GM23248 (cell line): Measurements from ENCODE around the gene MSH5. TPM values are rescaled to one million over a fixed set of nuclear protein-coding genes. Genes with fewer than 3 reads are reported as not detected.
"Not testable (repeated sequence)": the region's sequence is repeated elsewhere in the genome, so short reads cannot be mapped to it uniquely, and the experiment has no call there.

ENCODE experiments used
- DNase-seq: peaks from one replicate; pipeline ENCODE4 v3.0.0-alpha.2; 2015
- H2AFZ ChIP-seq: fragments of 200-600 bp; sonication (generic); 2 replicates; pipeline ENCODE4 v1.6.1; 2016; ENCODE audit warnings: antibody characterized with exemption
- H3F3A ChIP-seq: fragments of 200-600 bp; sonication (generic); 2 replicates; pipeline ENCODE4 v1.6.1; 2016; ENCODE audit warnings: mild to moderate bottlenecking, antibody characterized with exemption, mixed run types; ENCODE audit not compliant: insufficient read depth
- H3K27ac ChIP-seq: fragments of 200-600 bp; sonication (generic); 2 replicates; pipeline ENCODE4 v1.5.1; 2016; ENCODE audit warnings: mild to moderate bottlenecking
- H3K27me3 ChIP-seq: fragments of 200-600 bp; sonication (generic); replicated peaks from 2 replicates; pipeline ENCODE4 v1.6.1; 2016; ENCODE audit warnings: mild to moderate bottlenecking; ENCODE audit not compliant: insufficient read depth
- H3K36me3 ChIP-seq: fragments of 200-600 bp; sonication (generic); 2 replicates; pipeline ENCODE4 v1.6.1; 2016; ENCODE audit warnings: low read depth, mild to moderate bottlenecking
- H3K4me1 ChIP-seq: fragments of 200-600 bp; sonication (generic); 2 replicates; pipeline ENCODE4 v1.6.1; 2016; ENCODE audit warnings: mild to moderate bottlenecking; ENCODE audit not compliant: insufficient read depth
- H3K4me2 ChIP-seq: fragments of 200-600 bp; sonication (generic); one replicate; pipeline ENCODE4 v1.6.1; 2016; ENCODE audit warnings: mild to moderate bottlenecking; ENCODE audit not compliant: unreplicated experiment
- H3K4me3 ChIP-seq: fragments of 200-600 bp; sonication (generic); 2 replicates; pipeline ENCODE4 v1.5.1; 2016; ENCODE audit warnings: mild to moderate bottlenecking
- H3K79me2 ChIP-seq: fragments of 200-600 bp; sonication (generic); 2 replicates; pipeline ENCODE4 v1.6.1; 2016; ENCODE audit warnings: mild to moderate bottlenecking; ENCODE audit not compliant: insufficient read depth
- H3K9ac ChIP-seq: fragments of 200-600 bp; sonication (generic); 2 replicates; pipeline ENCODE4 v1.6.1; 2016; ENCODE audit warnings: mild to moderate bottlenecking
- H3K9me2 ChIP-seq: fragments of 200-600 bp; sonication (generic); 2 replicates; pipeline ENCODE4 v1.6.1; 2016; ENCODE audit warnings: mixed run types, mild to moderate bottlenecking, moderate library complexity; ENCODE audit not compliant: insufficient read depth
- H3K9me3 ChIP-seq: fragments of 200-600 bp; sonication (generic); one replicate; pipeline ENCODE4 v1.6.1; 2017; ENCODE audit warnings: low read depth
- H4K20me1 ChIP-seq: fragments of 200-600 bp; sonication (generic); 2 replicates; pipeline ENCODE4 v1.6.0; 2016; ENCODE audit not compliant: insufficient read depth
- EZH2 ChIP-seq: fragments of 200-600 bp; sonication (generic); IDR thresholded peaks from 2 replicates; pipeline ENCODE4 v1.6.1; 2018; ENCODE audit warnings: antibody characterized with exemption, mild to moderate bottlenecking; ENCODE audit not compliant: insufficient read depth, poor library complexity, severe bottlenecking
- EZH2phosphoT487 ChIP-seq: fragments of 200-600 bp; sonication (generic); IDR thresholded peaks from 2 replicates; pipeline ENCODE4 v1.6.1; 2018; ENCODE audit warnings: antibody characterized with exemption, moderate library complexity, mild to moderate bottlenecking, low read depth; ENCODE audit not compliant: insufficient read depth
- WGBS, 2 experiments: methylation state at CpG; one replicate each; pipeline ENCODE4 v1.1.6; 2015 to 2017; ENCODE audit warnings: low lambda C conversion rate in 2 of 2, low coverage in 1 of 2; ENCODE audit errors: missing lambda C conversion rate in 2 of 2; 5-methylcytosine and 5-hydroxymethylcytosine counted together
- in situ Hi-C: fragments of 300-500 bp; cut with MboI; formaldehyde crosslinking; loops from 2 replicates; pipeline ENCODE4 v1.15.0; 2020
- polyA plus RNA-seq: library from polyadenylated mRNA; unstranded; fragments of >200 nt; fragmentation: Nextera tagmentation; extraction: Ambion mirVana; gene quantifications from 2 replicates; pipeline ENCODE4 v1.2.1, GENCODE V29; 2016
- total RNA-seq: library from RNA; depleted of rRNA; stranded (reverse); fragments of >200 nt; shearing (Covaris generic); gene quantifications from 2 replicates; pipeline ENCODE4 v1.2.3, GENCODE V29; 2014

The MSH5 gene
- total and polyA plus RNA-seq, 2 experiments from 2014 or later: 2.9 to 4.3 TPM

DNA sequence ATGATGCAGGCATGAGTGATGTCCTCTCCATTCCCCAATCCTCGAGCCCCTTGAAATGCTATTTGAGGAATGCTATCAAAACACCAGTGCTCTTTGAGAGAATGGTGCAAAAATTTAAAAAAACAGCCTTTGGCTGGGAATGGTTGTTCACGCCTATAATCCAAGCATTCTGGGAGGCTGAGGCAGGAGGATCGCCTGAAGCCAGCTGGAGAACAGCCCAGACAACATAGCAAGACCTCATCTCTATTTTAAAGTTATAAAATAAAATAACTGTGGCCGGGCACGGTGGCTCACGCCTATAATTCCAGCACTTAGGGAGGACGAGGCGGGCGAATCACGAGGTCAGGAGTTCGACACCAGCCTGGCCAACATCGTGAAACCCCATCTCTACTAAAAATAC is 60.0 kb downstream of the MSH5 start:
- H3K4me2 ChIP-seq: no peak overlapping the region
- H3K27ac ChIP-seq: 0 out of 2 replicates have a peak overlapping the region, but pooled peaks have one; percentile 2
- H3K9me2 ChIP-seq: no peaks in the 10 kb centered on the region
- no peaks in the 10 kb centered on the region for H4K20me1 ChIP-seq
- no peaks in the 10 kb centered on the region for H3K9me3 ChIP-seq
- in situ Hi-C loops: no loop called here
- no peaks in the 10 kb centered on the region for H3K4me1 ChIP-seq
- no peak overlapping the region for H3K4me3 ChIP-seq
- H3K36me3 ChIP-seq: no peaks in the 10 kb centered on the region; the same call in 1 of the 2 replicates
- no peak overlapping the region for H3K9ac ChIP-seq
- DNase-seq: peak; percentile 49
- peaks cover 19% of the 10 kb centered on the region for H3F3A ChIP-seq
- H3K27me3 ChIP-seq: no peaks in the 10 kb centered on the region
- WGBS, 2 experiments: 56 to 63% methylated on average over 12 of the region's 12 CpGs
- H3K79me2 ChIP-seq: peaks cover 21% of the 10 kb centered on the region
- no peak for TF ChIP-seq EZH2
- TF ChIP-seq EZH2phosphoT487: no peak
- H2AFZ ChIP-seq: no peak overlapping the region

DNA sequence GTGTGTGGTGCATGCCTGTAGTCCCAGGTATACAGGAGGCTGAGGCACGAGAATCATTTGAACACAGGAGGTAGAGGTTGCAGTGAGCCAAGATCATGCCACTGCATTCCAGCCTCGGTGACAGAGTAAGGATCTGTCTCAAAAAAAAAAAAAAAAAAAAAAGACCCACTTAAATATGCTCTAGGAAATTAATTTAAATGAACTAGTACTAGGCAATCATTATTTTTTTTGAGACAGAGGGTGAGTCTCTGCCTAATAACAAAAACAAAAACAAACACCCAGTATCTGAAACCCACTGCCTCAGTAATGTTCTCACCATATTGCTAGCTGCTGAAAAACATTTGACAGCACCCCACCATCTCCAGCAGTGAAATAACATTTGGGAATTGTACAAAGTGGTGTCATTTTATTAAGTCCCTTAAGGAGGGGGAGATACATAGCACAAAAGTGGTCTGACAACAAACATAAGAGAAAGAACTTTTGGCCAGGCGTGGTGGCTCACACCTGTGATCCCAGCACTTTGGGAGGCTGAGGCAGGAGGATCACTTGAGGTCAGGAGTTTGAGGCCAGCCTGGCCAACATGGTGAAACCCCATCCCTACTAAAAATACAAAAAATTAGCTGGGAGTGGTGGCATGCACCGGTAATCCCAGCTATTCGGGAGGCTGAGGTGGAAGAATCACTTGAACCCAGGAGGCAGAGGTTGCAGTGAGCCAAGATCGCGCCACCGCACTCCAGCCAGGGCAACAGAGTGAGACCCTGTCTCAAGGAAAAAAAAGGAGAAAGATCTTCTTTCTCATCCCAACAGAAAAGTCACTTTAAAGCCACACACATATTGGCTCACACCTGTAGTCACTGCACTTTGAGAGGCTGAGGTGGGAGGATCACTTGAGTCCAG is 61.5 kb downstream of the MSH5 start:
- H3K27ac ChIP-seq, H3K4me1 ChIP-seq, DNase-seq, H3K9me3 ChIP-seq, H2AFZ ChIP-seq, H3K4me3 ChIP-seq, H4K20me1 ChIP-seq, H3K4me2 ChIP-seq, H3K27me3 ChIP-seq, H3K36me3 ChIP-seq, H3K9ac ChIP-seq, H3K9me2 ChIP-seq, in situ Hi-C loops: not testable (repeated sequence)
- 87 to 92% methylated on average over 8 of the region's 8 CpGs for WGBS, 2 experiments
- peaks cover 29% of the 10 kb centered on the region for H3K79me2 ChIP-seq
- H3F3A ChIP-seq: peaks cover 16% of the 10 kb centered on the region

- H3K9ac ChIP-seq: peak overlapping the region; percentile 90
- H3K36me3 ChIP-seq: no peaks in the 10 kb centered on the region; the same call in 1 of the 2 replicates
- TF ChIP-seq EZH2: no peak
- no peak for TF ChIP-seq EZH2phosphoT487
- no peaks in the 10 kb centered on the region for H4K20me1 ChIP-seq
- no peaks in the 10 kb centered on the region for H3K9me2 ChIP-seq
- H3K4me3 ChIP-seq: peak overlapping the region; percentile 97
- H3K4me1 ChIP-seq: peaks cover 11% of the 10 kb centered on the region; the same call in 1 of the 2 replicates
- peak overlapping the region; percentile 95 for H3K4me2 ChIP-seq
- 18 to 19% methylated on average over 7 of the region's 7 CpGs for WGBS, 2 experiments
- H3F3A ChIP-seq: peaks cover 4% of the 10 kb centered on the region; the same call in 1 of the 2 replicates
- H3K27me3 ChIP-seq: no peaks in the 10 kb centered on the region
- H2AFZ ChIP-seq: peak overlapping the region; percentile 96
- peaks cover 32% of the 10 kb centered on the region for H3K79me2 ChIP-seq
- H3K9me3 ChIP-seq: no peaks in the 10 kb centered on the region
- H3K27ac ChIP-seq: peak overlapping the region; percentile 79
- in situ Hi-C loops: no loop called here
- peak; percentile 14 for DNase-seq
Measured at GRCh38 chr6:31805939-31806469, 66.2 kb downstream of the MSH5 start.

GRCh38 chr6:31806470-31807272 is 66.9 kb downstream of the MSH5 start, which contains the start of gene LSM2:
TSS of gene LSM2 (minus strand) at chr6:31806966. CDS start at chr6:31806757, 209 bp downstream.
- no peaks in the 10 kb centered on the region for H3K27me3 ChIP-seq
- WGBS, 2 experiments: 0 to 1% methylated on average over 42 to 51 of the region's 51 CpGs

GRCh38 chr6:31808599-31808998 is 68.8 kb downstream of the MSH5 start:
- peaks cover 19% of the 10 kb centered on the region for H3K79me2 ChIP-seq
- H2AFZ ChIP-seq, H3K4me3 ChIP-seq, in situ Hi-C loops, H3K4me2 ChIP-seq, H3K36me3 ChIP-seq, H3K9me3 ChIP-seq, H3K9me2 ChIP-seq, H4K20me1 ChIP-seq, DNase-seq, H3K9ac ChIP-seq, H3K27me3 ChIP-seq, H3K27ac ChIP-seq: not testable (repeated sequence)
- WGBS, 2 experiments: 85 to 89% methylated on average over 10 of the region's 10 CpGs
- H3F3A ChIP-seq: peaks cover 16% of the 10 kb centered on the region
- H3K4me1 ChIP-seq: peaks cover 17% of the 10 kb centered on the region

More at GRCh38 chr6:31806470-31807272, 66.9 kb downstream of the MSH5 start, which contains the start of gene LSM2:
- Histone ChIP-seq H3K36me3 (no peaks in the 10 kb centered on the region), H3K27ac (peak within 1 kb of the TSS; percentile 79), H3K4me3 (peak within 1 kb of the TSS; percentile 97), H3K9me3 (no peaks in the 10 kb centered on the region), H3F3A (peaks cover 4% of the 10 kb centered on the region; the same call in 1 of the 2 replicates), H3K79me2 (peaks cover 31% of the 10 kb centered on the region), H3K4me2 (peak within 1 kb of the TSS; percentile 95), H3K4me1 (peaks cover 11% of the 10 kb centered on the region; the same call in 1 of the 2 replicates), H4K20me1 (no peaks in the 10 kb centered on the region), H3K9me2 (no peaks in the 10 kb centered on the region), H2AFZ (peak within 1 kb of the TSS; percentile 96), H3K9ac (peak within 1 kb of the TSS; percentile 90)
- peak; percentile 98 for DNase-seq
- TF ChIP-seq EZH2: no peak
- no peak for TF ChIP-seq EZH2phosphoT487
- in situ Hi-C loops: no loop called here
